Measurements from ENCODE around the gene CCDC137.

CCDC137 gene

DNA sequence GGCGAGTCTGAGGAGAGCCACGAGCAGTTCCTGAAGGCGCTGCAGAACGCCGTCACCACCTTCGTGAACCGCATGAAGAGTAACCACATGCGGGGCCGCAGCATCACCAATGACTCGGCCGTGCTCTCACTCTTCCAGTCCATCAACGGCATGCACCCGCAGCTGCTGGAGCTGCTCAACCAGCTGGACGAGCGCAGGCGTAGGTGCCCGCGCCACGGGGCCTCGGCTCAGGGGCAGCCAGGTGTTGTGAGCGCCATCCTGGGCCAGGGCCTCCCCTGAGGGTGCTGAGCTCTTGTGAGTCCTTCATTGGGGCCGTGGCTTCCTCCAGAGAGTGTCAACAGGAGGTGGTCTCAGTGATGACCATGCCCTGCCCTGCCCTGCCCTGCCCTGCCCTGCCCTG, 29.3 kb downstream of the CCDC137 start:
- no peak overlapping the region for H3K4me3 ChIP-seq (ENCODE audit: low read length)
- no peak for TF ChIP-seq ZNF274 (IDR thresholded peaks at IDR 0.05; ENCODE audit: low read depth, low read length)

DNA sequence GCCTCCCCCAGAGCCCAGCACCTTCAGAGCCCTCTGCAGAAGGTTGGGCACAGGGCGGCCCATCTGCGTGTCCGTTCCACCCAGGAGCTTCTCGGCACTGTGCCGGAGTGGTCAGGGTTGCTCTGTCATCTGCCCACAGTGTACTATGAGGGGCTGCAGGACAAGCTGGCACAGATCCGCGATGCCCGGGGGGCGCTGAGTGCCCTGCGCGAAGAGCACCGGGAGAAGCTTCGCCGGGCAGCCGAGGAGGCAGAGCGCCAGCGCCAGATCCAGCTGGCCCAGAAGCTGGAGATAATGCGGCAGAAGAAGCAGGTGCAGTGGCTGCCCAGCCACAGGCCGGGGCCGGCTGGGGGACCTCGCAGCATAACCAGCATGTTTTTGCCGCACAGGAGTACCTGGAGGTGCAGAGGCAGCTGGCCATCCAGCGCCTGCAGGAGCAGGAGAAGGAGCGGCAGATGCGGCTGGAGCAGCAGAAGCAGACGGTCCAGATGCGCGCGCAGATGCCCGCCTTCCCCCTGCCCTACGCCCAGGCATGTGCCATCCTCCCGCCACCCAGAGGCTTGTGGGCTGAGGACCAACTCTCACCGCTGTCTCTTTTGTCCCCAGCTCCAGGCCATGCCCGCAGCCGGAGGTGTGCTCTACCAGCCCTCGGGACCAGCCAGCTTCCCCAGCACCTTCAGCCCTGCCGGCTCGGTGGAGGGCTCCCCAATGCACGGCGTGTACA, 29.8 kb downstream of the CCDC137 start:
- no peak overlapping the region for H3K4me3 ChIP-seq (ENCODE audit: low read length)
- TF ChIP-seq ZNF274 (IDR thresholded peaks at IDR 0.05; ENCODE audit: low read depth, low read length), result no peak

- no peak overlapping the region for H3K4me3 ChIP-seq (ENCODE audit: low read length)
- TF ChIP-seq ZNF274 (IDR thresholded peaks at IDR 0.05; ENCODE audit: low read depth, low read length), result no peak
Observed at GRCh38 chr17:81697261-81698044, 30.9 kb downstream of the CCDC137 start.

DNA sequence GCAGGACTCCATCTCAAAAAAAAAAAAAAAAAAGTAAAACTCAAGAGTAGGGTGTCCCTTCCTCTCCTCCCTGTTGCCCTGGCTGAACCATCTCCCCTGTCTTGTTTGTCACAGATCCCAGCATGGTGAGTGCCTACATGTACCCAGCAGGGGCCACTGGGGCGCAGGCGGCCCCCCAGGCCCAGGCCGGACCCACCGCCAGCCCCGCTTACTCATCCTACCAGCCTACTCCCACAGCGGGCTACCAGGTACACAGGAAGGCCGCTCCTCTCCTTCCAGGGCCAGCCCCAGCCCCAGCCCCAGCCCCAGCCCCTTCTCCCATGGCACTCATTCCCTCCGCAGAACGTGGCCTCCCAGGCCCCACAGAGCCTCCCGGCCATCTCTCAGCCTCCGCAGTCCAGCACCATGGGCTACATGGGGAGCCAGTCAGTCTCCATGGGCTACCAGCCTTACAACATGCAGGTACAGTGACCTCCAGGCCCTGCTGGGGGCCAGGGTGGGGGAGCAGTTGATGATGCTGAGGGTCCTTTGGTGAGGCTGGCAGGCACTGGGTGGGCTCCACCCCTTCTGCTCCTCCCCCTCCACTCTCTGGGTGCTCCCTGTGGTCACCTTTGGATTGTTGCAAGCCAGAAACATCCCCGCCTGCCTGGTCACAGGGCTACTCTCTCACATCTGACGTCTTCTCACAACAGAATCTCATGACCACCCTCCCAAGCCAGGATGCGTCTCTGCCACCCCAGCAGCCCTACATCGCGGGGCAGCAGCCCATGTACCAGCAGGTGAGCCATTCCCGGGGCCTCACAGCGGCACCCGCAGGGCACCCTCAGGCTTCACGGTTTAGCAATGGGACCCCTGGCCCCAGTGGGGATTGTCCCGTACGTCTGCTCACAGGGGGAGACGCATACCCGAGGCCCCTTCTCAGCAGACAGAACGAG, 34.1 kb downstream of the CCDC137 start:
- no peak overlapping the region for H3K4me3 ChIP-seq (ENCODE audit: low read length)
- no peak for TF ChIP-seq ZNF274 (IDR thresholded peaks at IDR 0.05; ENCODE audit: low read depth, low read length)

GRCh38 chr17:81701288-81702071, 34.9 kb downstream of the CCDC137 start:
- no peak for TF ChIP-seq ZNF274 (IDR thresholded peaks at IDR 0.05; ENCODE audit: low read depth, low read length)
- peak overlapping the region; percentile 95 for H3K4me3 ChIP-seq (ENCODE audit: low read length)

- no peak for TF ChIP-seq ZNF274 (IDR thresholded peaks at IDR 0.05; ENCODE audit: low read depth, low read length)
Observed at GRCh38 chr17:81702934-81703746, 36.6 kb downstream of the CCDC137 start, which contains the start of gene MRPL12. Gene MRPL12, plus strand, starts transcription at chr17:81703367. Its CDS starts 135 bp downstream, at chr17:81703502.

DNA sequence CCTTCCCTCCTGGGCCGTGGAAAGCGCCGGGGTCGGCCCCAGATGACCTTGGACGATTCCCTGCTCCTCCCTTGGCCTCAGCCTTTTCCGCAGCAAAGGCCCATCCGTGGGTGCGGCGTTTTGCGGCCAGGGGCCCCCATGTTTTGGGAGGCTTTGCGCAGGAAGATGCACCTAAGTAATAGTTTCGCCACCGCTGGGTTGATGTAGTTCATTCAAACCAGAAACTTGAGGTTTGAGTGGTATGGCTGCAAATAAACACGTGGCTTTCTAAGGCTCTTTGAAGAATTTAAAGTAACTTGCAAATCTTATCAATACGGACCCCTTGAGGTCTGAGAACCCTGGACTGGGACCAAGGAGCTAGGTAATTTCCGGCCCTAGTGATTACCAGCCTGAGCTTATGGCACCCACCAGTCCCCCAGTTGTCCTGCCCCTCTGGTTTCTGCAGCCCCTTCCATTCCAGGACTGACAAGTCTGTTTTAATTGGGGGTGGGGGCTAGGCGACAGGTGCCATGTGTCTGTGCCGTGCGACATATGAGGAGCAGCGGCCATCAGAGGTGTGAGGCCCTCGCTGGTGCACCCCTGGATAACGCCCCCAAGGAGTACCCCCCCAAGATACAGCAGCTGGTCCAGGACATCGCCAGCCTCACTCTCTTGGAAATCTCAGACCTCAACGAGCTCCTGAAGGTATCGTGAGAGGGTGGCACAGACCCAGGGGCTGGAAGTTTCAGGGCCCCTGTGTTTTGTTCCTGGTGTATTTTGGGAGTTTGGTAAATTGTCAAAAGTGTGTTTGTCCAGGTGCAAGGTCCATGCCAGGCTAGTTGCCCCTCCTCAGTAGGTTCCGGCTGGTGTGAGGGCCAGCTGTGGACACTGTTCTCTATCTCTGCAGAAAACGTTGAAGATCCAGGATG, 37.5 kb downstream of the CCDC137 start:
- H3K4me3 ChIP-seq (ENCODE audit: low read length), result peak overlapping the region; percentile 95
- no peak for TF ChIP-seq ZNF274 (IDR thresholded peaks at IDR 0.05; ENCODE audit: low read depth, low read length)

More at GRCh38 chr17:81702934-81703746, 36.6 kb downstream of the CCDC137 start, which contains the start of gene MRPL12:
- peak within 1 kb of the TSS; percentile 95 for H3K4me3 ChIP-seq (ENCODE audit: low read length)

DNA sequence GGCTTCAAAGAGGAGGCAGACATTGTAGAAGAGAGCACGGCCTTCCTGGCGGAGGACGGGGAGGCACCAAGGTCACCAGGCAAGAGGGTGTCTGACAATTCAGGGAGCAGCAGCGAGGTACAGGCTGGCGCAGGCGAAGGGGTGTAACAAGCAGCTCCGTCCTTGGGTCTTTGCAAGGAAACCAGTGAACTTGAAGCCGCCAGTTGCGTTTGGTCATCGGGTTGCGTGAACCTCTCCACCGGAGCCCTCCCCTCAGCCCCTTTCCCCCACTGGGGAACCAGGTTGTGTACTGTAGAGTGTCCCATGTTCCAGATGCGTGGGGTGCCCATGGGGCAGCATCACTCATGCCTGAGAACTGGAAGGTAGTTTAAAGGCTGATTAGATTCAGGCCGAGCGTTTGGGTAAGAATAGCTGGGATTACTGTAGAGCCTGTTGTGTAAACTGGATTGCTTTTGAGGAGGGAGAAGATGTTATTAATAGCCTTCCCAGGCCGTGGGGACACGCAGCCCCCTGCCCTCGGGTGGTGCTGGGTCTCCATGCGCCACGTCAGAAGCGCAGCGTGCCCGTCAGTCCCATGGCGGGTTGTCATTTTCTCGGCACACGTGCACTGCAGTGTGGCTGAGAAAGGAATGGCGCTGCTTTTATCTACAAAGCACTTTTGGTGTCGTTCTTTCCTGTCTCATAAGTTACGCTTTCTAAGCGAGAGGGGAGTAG, 39.1 kb downstream of the CCDC137 start:
- no peak overlapping the region for H3K4me3 ChIP-seq (ENCODE audit: low read length)
- no peak for TF ChIP-seq ZNF274 (IDR thresholded peaks at IDR 0.05; ENCODE audit: low read depth, low read length)

DNA sequence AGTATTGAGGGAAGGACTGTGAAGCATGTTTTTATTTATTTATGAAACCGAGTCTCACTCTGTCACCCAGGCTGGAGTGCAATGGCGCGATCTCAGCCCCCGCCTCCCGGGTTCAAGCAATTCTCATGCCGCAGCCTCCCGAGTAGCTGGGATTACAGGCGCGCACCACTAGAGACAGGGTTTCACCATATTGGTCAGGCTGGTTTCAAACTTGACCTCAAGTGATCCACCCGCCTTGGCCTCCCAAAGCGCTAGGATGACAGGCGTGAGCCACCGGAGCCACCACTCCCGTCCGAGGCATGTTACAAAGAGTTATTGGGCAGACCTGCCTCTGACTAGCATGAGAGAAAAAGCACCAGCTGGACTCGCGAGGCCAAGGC, 39.7 kb downstream of the CCDC137 start:
- no peak for TF ChIP-seq ZNF274 (IDR thresholded peaks at IDR 0.05; ENCODE audit: low read depth, low read length)
- no peak overlapping the region for H3K4me3 ChIP-seq (ENCODE audit: low read length)

GRCh38 chr17:81706757-81707624, 40.5 kb downstream of the CCDC137 start:
- no peak for TF ChIP-seq ZNF274 (IDR thresholded peaks at IDR 0.05; ENCODE audit: low read depth, low read length)

More at GRCh38 chr17:81706757-81707624, 40.5 kb downstream of the CCDC137 start:
- no peak overlapping the region for H3K4me3 ChIP-seq (ENCODE audit: low read length)

Measured in GM08714 (cell line).